ENCODE data around the gene ACBD6.
"Not testable (repeated sequence)": the region's sequence is repeated elsewhere in the genome, so short reads cannot be mapped to it uniquely, and the experiment has no call there.

The ACBD6 gene

GRCh38 chr1:180482425-180483275, 19.7 kb downstream of the ACBD6 start:
- H3K27ac ChIP-seq (ENCODE audit: insufficient read depth in 1 of 2, low read depth in 1 of 2, low read length in 2 of 2, poor library complexity in 1 of 2, severe bottlenecking in 2 of 2), result peak overlapping the region in 1 of 2 experiments; percentile 34
- POLR2A ChIA-PET, result no interaction called here
- H3K4me3 ChIP-seq (ENCODE audit: control insufficient read depth in 1 of 7, extremely low read depth in 1 of 7, insufficient read depth in 4 of 7, low read depth in 2 of 7, low read length in 6 of 7), result peak overlapping the region in 2 of 7 experiments; percentile 8 to 14
- DNase-seq, result peak; percentile 54 to 77 (median 66)
- no peaks in the 10 kb centered on the region for H3K9me3 ChIP-seq (ENCODE audit: control extremely low read depth in 1 of 5, control insufficient read depth in 4 of 5, insufficient read depth in 2 of 5, low read depth in 1 of 5, low read length in 4 of 5)
- peaks cover 15 to 30% (median 22%) of the 10 kb centered on the region in 4 experiments for H3K36me3 ChIP-seq (ENCODE audit: control insufficient read depth in 4 of 4, insufficient read depth in 4 of 4, low read length in 3 of 4)
- WGBS (ENCODE audit: insufficient coverage), result 83% methylated on average over 3 of the region's 10 CpGs
- H3K27me3 ChIP-seq (replicated peaks in 2 of 5; ENCODE audit: control insufficient read depth in 4 of 5, insufficient read depth in 5 of 5, low read length in 4 of 5), result no peaks in the 10 kb centered on the region
- peaks cover 0 to 3% (median 1%) of the 10 kb centered on the region in 4 experiments for H3K4me1 ChIP-seq (ENCODE audit: control extremely low read depth in 1 of 4, control insufficient read depth in 4 of 4, insufficient read depth in 4 of 4, low read length in 3 of 4)
- CTCF ChIA-PET, result interaction anchor here (0.7 to 3.3 kb wide), 16 partner anchors 10 to 301 kb away, joined by 3 to 21 read pairs (median 4); no protein-coding TSS in a partner anchor

- Histone ChIP-seq H3K36me3 (ENCODE audit: control insufficient read depth in 4 of 4, insufficient read depth in 4 of 4, low read length in 3 of 4) (peaks cover 4 to 17% (median 9%) of the 10 kb centered on the region in 4 experiments), H3K4me1 (ENCODE audit: control extremely low read depth in 1 of 4, control insufficient read depth in 4 of 4, insufficient read depth in 4 of 4, low read length in 3 of 4) (no peaks in the 10 kb centered on the region), H3K27me3 (replicated peaks in 2 of 5; ENCODE audit: control insufficient read depth in 4 of 5, insufficient read depth in 5 of 5, low read length in 4 of 5) (no peaks in the 10 kb centered on the region), H3K4me3 (ENCODE audit: control insufficient read depth in 1 of 7, extremely low read depth in 1 of 7, insufficient read depth in 4 of 7, low read depth in 2 of 7, low read length in 6 of 7) (no peak overlapping the region), H3K27ac (ENCODE audit: insufficient read depth in 1 of 2, low read depth in 1 of 2, low read length in 2 of 2, poor library complexity in 1 of 2, severe bottlenecking in 2 of 2) (no peak overlapping the region), H3K9me3 (ENCODE audit: control extremely low read depth in 1 of 5, control insufficient read depth in 4 of 5, insufficient read depth in 2 of 5, low read depth in 1 of 5, low read length in 4 of 5) (peaks cover 0 to 4% (median 1%) of the 10 kb centered on the region in 5 experiments)
- ChIA-PET POLR2A (no interaction called here), CTCF (interaction anchor here (0.7 kb wide), 1 partner anchor 28 kb away, joined by 3 read pairs; no protein-coding TSS in a partner anchor)
- no peak for DNase-seq
- no CpG with 5 or more reads among the region's 1 CpG for WGBS (ENCODE audit: insufficient coverage)
Measured at GRCh38 chr1:180470031-180470430, 32.3 kb downstream of the ACBD6 start.

- H3K4me1 ChIP-seq (ENCODE audit: control extremely low read depth in 1 of 4, control insufficient read depth in 4 of 4, insufficient read depth in 4 of 4, low read length in 3 of 4), result no peaks in the 10 kb centered on the region
- no peak overlapping the region for H3K4me3 ChIP-seq (ENCODE audit: control insufficient read depth in 1 of 7, extremely low read depth in 1 of 7, insufficient read depth in 4 of 7, low read depth in 2 of 7, low read length in 6 of 7)
- no peak overlapping the region for H3K27ac ChIP-seq (ENCODE audit: insufficient read depth in 1 of 2, low read depth in 1 of 2, low read length in 2 of 2, poor library complexity in 1 of 2, severe bottlenecking in 2 of 2)
- ChIA-PET POLR2A (no interaction called here), CTCF (no interaction called here)
- peaks cover 3 to 19% (median 8%) of the 10 kb centered on the region in 5 experiments for H3K9me3 ChIP-seq (ENCODE audit: control extremely low read depth in 1 of 5, control insufficient read depth in 4 of 5, insufficient read depth in 2 of 5, low read depth in 1 of 5, low read length in 4 of 5)
- no peak for DNase-seq
- 100% methylated on average over 1 of the region's 5 CpGs for WGBS (ENCODE audit: insufficient coverage)
- no peaks in the 10 kb centered on the region for H3K27me3 ChIP-seq (replicated peaks in 2 of 5; ENCODE audit: control insufficient read depth in 4 of 5, insufficient read depth in 5 of 5, low read length in 4 of 5)
- H3K36me3 ChIP-seq (ENCODE audit: control insufficient read depth in 4 of 4, insufficient read depth in 4 of 4, low read length in 3 of 4), result peaks cover 4 to 17% (median 12%) of the 10 kb centered on the region in 4 experiments
Measured at GRCh38 chr1:180468311-180468710, 34.1 kb downstream of the ACBD6 start.

- H3K27me3 ChIP-seq (replicated peaks in 2 of 5; ENCODE audit: control insufficient read depth in 4 of 5, insufficient read depth in 5 of 5, low read length in 4 of 5), result no peaks in the 10 kb centered on the region
- H3K27ac ChIP-seq (ENCODE audit: insufficient read depth in 1 of 2, low read depth in 1 of 2, low read length in 2 of 2, poor library complexity in 1 of 2, severe bottlenecking in 2 of 2), result no peak overlapping the region
- CTCF ChIA-PET, result no interaction called here
- H3K36me3 ChIP-seq (ENCODE audit: control insufficient read depth in 4 of 4, insufficient read depth in 4 of 4, low read length in 3 of 4), result peaks cover 1 to 34% (median 10%) of the 10 kb centered on the region in 4 experiments
- H3K4me3 ChIP-seq (ENCODE audit: control insufficient read depth in 1 of 7, extremely low read depth in 1 of 7, insufficient read depth in 4 of 7, low read depth in 2 of 7, low read length in 6 of 7), result no peak overlapping the region
- POLR2A ChIA-PET, result no interaction called here
- 95% methylated on average over 2 of the region's 3 CpGs for WGBS (ENCODE audit: insufficient coverage)
- peaks cover 6 to 49% (median 14%) of the 10 kb centered on the region in 5 experiments for H3K9me3 ChIP-seq (ENCODE audit: control extremely low read depth in 1 of 5, control insufficient read depth in 4 of 5, insufficient read depth in 2 of 5, low read depth in 1 of 5, low read length in 4 of 5)
- H3K4me1 ChIP-seq (ENCODE audit: control extremely low read depth in 1 of 4, control insufficient read depth in 4 of 4, insufficient read depth in 4 of 4, low read length in 3 of 4), result no peaks in the 10 kb centered on the region
- peak; percentile 9 to 61 (median 58) for DNase-seq
Measured at GRCh38 chr1:180462102-180462501, 40.3 kb downstream of the ACBD6 start.

GRCh38 chr1:180461682-180462081, 40.7 kb downstream of the ACBD6 start:
- H3K27ac ChIP-seq (ENCODE audit: insufficient read depth in 1 of 2, low read depth in 1 of 2, low read length in 2 of 2, poor library complexity in 1 of 2, severe bottlenecking in 2 of 2); CTCF ChIA-PET; H3K27me3 ChIP-seq (replicated peaks in 2 of 5; ENCODE audit: control insufficient read depth in 4 of 5, insufficient read depth in 5 of 5, low read length in 4 of 5): not testable (repeated sequence)

GRCh38 chr1:180458807-180459206, 43.6 kb downstream of the ACBD6 start:
- ChIA-PET POLR2A (no interaction called here), CTCF (no interaction called here)
- peaks cover 0 to 33% (median 12%) of the 10 kb centered on the region in 5 experiments for H3K9me3 ChIP-seq (ENCODE audit: control extremely low read depth in 1 of 5, control insufficient read depth in 4 of 5, insufficient read depth in 2 of 5, low read depth in 1 of 5, low read length in 4 of 5)

More at GRCh38 chr1:180461682-180462081, 40.7 kb downstream of the ACBD6 start:
- H3K36me3 ChIP-seq (ENCODE audit: control insufficient read depth in 4 of 4, insufficient read depth in 4 of 4, low read length in 3 of 4), result peaks cover 3 to 34% (median 11%) of the 10 kb centered on the region in 4 experiments
- POLR2A ChIA-PET; DNase-seq; H3K4me1 ChIP-seq (ENCODE audit: control extremely low read depth in 1 of 4, control insufficient read depth in 4 of 4, insufficient read depth in 4 of 4, low read length in 3 of 4); H3K4me3 ChIP-seq (ENCODE audit: control insufficient read depth in 1 of 7, extremely low read depth in 1 of 7, insufficient read depth in 4 of 7, low read depth in 2 of 7, low read length in 6 of 7): not testable (repeated sequence)
- peaks cover 6 to 49% (median 14%) of the 10 kb centered on the region in 5 experiments for H3K9me3 ChIP-seq (ENCODE audit: control extremely low read depth in 1 of 5, control insufficient read depth in 4 of 5, insufficient read depth in 2 of 5, low read depth in 1 of 5, low read length in 4 of 5)
- no CpG with 5 or more reads among the region's 4 CpGs for WGBS (ENCODE audit: insufficient coverage)

GRCh38 chr1:180456191-180456590, 46.2 kb downstream of the ACBD6 start:
- H3K4me3 ChIP-seq (ENCODE audit: control insufficient read depth in 1 of 7, extremely low read depth in 1 of 7, insufficient read depth in 4 of 7, low read depth in 2 of 7, low read length in 6 of 7), result no peak overlapping the region
- H3K27ac ChIP-seq (ENCODE audit: insufficient read depth in 1 of 2, low read depth in 1 of 2, low read length in 2 of 2, poor library complexity in 1 of 2, severe bottlenecking in 2 of 2), result no peak overlapping the region
- H3K9me3 ChIP-seq (ENCODE audit: control extremely low read depth in 1 of 5, control insufficient read depth in 4 of 5, insufficient read depth in 2 of 5, low read depth in 1 of 5, low read length in 4 of 5), result peaks cover 2 to 21% (median 3%) of the 10 kb centered on the region in 5 experiments
- ChIA-PET POLR2A (no interaction called here), CTCF (no interaction called here)
- no peaks in the 10 kb centered on the region for H3K4me1 ChIP-seq (ENCODE audit: control extremely low read depth in 1 of 4, control insufficient read depth in 4 of 4, insufficient read depth in 4 of 4, low read length in 3 of 4)
- H3K27me3 ChIP-seq (replicated peaks in 2 of 5; ENCODE audit: control insufficient read depth in 4 of 5, insufficient read depth in 5 of 5, low read length in 4 of 5), result no peaks in the 10 kb centered on the region
- H3K36me3 ChIP-seq (ENCODE audit: control insufficient read depth in 4 of 4, insufficient read depth in 4 of 4, low read length in 3 of 4), result peaks cover 6 to 19% (median 9%) of the 10 kb centered on the region in 4 experiments
- no peak for DNase-seq
- no CpG with 5 or more reads among the region's 4 CpGs for WGBS (ENCODE audit: insufficient coverage)

More at GRCh38 chr1:180458807-180459206, 43.6 kb downstream of the ACBD6 start:
- WGBS (ENCODE audit: insufficient coverage), result no CpG with 5 or more reads among the region's 2 CpGs
- Histone ChIP-seq H3K4me1 (ENCODE audit: control extremely low read depth in 1 of 4, control insufficient read depth in 4 of 4, insufficient read depth in 4 of 4, low read length in 3 of 4) (no peaks in the 10 kb centered on the region), H3K36me3 (ENCODE audit: control insufficient read depth in 4 of 4, insufficient read depth in 4 of 4, low read length in 3 of 4) (peaks cover 4 to 21% (median 8%) of the 10 kb centered on the region in 4 experiments), H3K27me3 (replicated peaks in 2 of 5; ENCODE audit: control insufficient read depth in 4 of 5, insufficient read depth in 5 of 5, low read length in 4 of 5) (no peaks in the 10 kb centered on the region), H3K27ac (ENCODE audit: insufficient read depth in 1 of 2, low read depth in 1 of 2, low read length in 2 of 2, poor library complexity in 1 of 2, severe bottlenecking in 2 of 2) (no peak overlapping the region), H3K4me3 (ENCODE audit: control insufficient read depth in 1 of 7, extremely low read depth in 1 of 7, insufficient read depth in 4 of 7, low read depth in 2 of 7, low read length in 6 of 7) (no peak overlapping the region)
- no peak for DNase-seq

Data from common myeloid progenitor, CD34-positive (primary cell).